ENCODE data around the gene MBNL3. TPM values are rescaled to one million over a fixed set of nuclear protein-coding genes. Genes with fewer than 3 reads are reported as not detected.
"Not testable (repeated sequence)": the region's sequence is repeated elsewhere in the genome, so short reads cannot be mapped to it uniquely, and the experiment has no call there.

The MBNL3 gene
- total RNA-seq, 1 experiment from 2014 or later, result 22.2 TPM

DNA sequence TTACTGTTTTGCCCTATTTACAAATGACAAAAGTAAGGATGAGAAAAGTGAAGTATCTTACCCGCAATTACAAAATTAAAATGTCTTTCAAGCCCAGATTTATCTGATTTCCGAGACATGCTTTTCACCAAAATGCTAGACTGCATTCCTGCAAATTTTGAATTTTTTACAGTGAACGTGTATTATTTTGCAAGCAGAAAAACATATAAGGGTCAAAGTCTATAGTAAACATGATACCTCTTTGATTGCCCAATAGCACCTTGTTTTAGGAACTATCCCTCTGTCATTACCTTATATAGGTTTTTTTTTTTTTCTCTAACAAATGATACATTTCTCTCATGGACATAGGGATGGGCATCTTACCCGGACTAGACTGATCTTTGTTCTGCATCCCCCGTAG, 135.4 kb downstream of the MBNL3 start:
- no peaks in the 10 kb centered on the region for H3K4me1 ChIP-seq (ENCODE audit: low read length)
- H3K9me3 ChIP-seq (ENCODE audit: low read length), result no peaks in the 10 kb centered on the region
- H3K27ac ChIP-seq (ENCODE audit: low read length), result no peak overlapping the region
- H3K9me2 ChIP-seq (replicated peaks; ENCODE audit: insufficient read depth, low read length), result no peaks in the 10 kb centered on the region
- no peaks in the 10 kb centered on the region for H3K79me2 ChIP-seq (ENCODE audit: low read length)
- no peak overlapping the region for H2AFZ ChIP-seq (ENCODE audit: low read length)
- H3K4me2 ChIP-seq (ENCODE audit: low read depth, low read length, poor library complexity, severe bottlenecking), result no peak overlapping the region
- H3K36me3 ChIP-seq (ENCODE audit: insufficient read depth, low read length), result no peaks in the 10 kb centered on the region
- no peaks in the 10 kb centered on the region for H3K27me3 ChIP-seq (ENCODE audit: low read length)
- no peak overlapping the region for H3K9ac ChIP-seq (ENCODE audit: low read length)
- H3K4me3 ChIP-seq (ENCODE audit: low read length), result no peak overlapping the region
- no peak for DNase-seq
- H4K20me1 ChIP-seq (ENCODE audit: insufficient read depth, low read depth, low read length), result no peaks in the 10 kb centered on the region

DNA sequence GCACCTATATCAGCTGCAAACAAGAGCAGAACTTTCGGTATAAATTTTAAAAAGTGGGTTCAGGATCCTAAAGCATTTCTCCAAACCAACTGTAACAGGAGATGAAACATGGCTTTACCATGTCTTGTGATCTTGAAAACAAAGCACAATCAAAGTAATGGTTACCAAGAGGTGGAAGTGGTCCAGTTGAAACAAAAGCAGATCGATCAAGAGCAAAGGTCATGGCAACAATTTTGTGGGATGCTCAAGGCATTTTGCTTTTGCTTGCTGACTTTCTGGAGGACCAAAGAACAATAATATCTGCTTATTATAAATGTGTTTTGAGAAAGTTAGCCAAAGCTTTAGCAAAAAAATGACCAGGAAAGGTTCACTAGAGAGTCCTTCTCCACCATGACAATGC, 152.7 kb downstream of the MBNL3 start:
- H3K79me2 ChIP-seq (ENCODE audit: low read length), result no peaks in the 10 kb centered on the region
- no peak overlapping the region for H3K27ac ChIP-seq (ENCODE audit: low read length)
- no peaks in the 10 kb centered on the region for H4K20me1 ChIP-seq (ENCODE audit: insufficient read depth, low read depth, low read length)
- H3K4me1 ChIP-seq (ENCODE audit: low read length), result no peaks in the 10 kb centered on the region
- H3K9ac ChIP-seq (ENCODE audit: low read length), result no peak overlapping the region
- H3K4me3 ChIP-seq (ENCODE audit: low read length), result no peak overlapping the region
- H3K27me3 ChIP-seq (ENCODE audit: low read length), result no peaks in the 10 kb centered on the region
- DNase-seq, result no peak
- H3K36me3 ChIP-seq (ENCODE audit: insufficient read depth, low read length), result no peaks in the 10 kb centered on the region
- H3K9me2 ChIP-seq (replicated peaks; ENCODE audit: insufficient read depth, low read length), result no peaks in the 10 kb centered on the region
- no peak overlapping the region for H3K4me2 ChIP-seq (ENCODE audit: low read depth, low read length, poor library complexity, severe bottlenecking)
- no peaks in the 10 kb centered on the region for H3K9me3 ChIP-seq (ENCODE audit: low read length)
- no peak overlapping the region for H2AFZ ChIP-seq (ENCODE audit: low read length)

DNA sequence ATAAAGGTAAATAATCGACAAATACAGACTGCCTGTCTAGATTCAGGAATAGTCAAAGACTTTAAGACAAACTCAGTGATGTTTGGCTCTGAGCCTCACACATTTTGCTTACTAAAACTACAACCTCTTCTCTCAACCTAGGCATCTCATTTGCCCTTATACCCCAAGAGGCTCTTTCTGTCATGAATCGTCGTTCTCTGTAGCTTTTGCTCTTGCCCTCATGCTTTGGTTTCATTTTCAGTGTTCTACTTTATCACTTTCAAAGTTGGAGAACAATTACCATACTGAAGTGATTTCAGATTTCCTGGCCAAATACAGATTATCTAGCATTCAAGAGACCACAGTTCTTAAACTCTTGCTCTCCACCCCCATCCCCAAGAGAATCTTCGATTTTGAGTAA, 155.5 kb downstream of the MBNL3 start:
- DNase-seq, result no peak
- Histone ChIP-seq H3K9me2 (replicated peaks; ENCODE audit: insufficient read depth, low read length) (no peaks in the 10 kb centered on the region), H3K4me3 (ENCODE audit: low read length) (no peak overlapping the region), H3K9me3 (ENCODE audit: low read length) (no peaks in the 10 kb centered on the region), H3K79me2 (ENCODE audit: low read length) (no peaks in the 10 kb centered on the region), H3K36me3 (ENCODE audit: insufficient read depth, low read length) (no peaks in the 10 kb centered on the region), H3K4me2 (ENCODE audit: low read depth, low read length, poor library complexity, severe bottlenecking) (no peak overlapping the region), H2AFZ (ENCODE audit: low read length) (no peak overlapping the region), H3K27me3 (ENCODE audit: low read length) (no peaks in the 10 kb centered on the region), H4K20me1 (ENCODE audit: insufficient read depth, low read depth, low read length) (no peaks in the 10 kb centered on the region), H3K9ac (ENCODE audit: low read length) (no peak overlapping the region), H3K4me1 (ENCODE audit: low read length) (no peaks in the 10 kb centered on the region), H3K27ac (ENCODE audit: low read length) (no peak overlapping the region)

DNA sequence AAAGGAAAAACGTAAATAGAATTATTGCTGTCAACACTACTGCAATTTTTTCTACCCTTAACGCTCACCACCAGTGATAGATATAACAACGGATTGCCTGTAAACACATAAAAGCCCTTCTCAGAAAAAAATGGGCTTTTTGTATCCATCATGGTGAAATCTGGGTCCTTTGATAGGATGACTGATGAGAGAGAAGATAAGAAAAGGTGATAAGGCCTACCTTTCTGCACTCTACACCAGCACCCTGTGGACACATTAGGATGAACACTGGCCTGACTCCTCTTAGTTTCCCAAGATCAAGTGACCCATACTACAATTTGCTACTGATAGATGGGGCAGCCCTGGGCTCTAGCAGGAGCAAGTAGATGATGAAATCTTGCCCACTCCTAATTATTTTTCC, 157.3 kb downstream of the MBNL3 start:
- H3K9me2 ChIP-seq (replicated peaks; ENCODE audit: insufficient read depth, low read length), result no peaks in the 10 kb centered on the region
- H3K4me3 ChIP-seq (ENCODE audit: low read length), result no peak overlapping the region
- no peak overlapping the region for H2AFZ ChIP-seq (ENCODE audit: low read length)
- no peak overlapping the region for H3K9ac ChIP-seq (ENCODE audit: low read length)
- no peaks in the 10 kb centered on the region for H3K27me3 ChIP-seq (ENCODE audit: low read length)
- H3K4me2 ChIP-seq (ENCODE audit: low read depth, low read length, poor library complexity, severe bottlenecking), result no peak overlapping the region
- H3K79me2 ChIP-seq (ENCODE audit: low read length), result no peaks in the 10 kb centered on the region
- H3K9me3 ChIP-seq (ENCODE audit: low read length), result no peaks in the 10 kb centered on the region
- H3K4me1 ChIP-seq (ENCODE audit: low read length), result no peaks in the 10 kb centered on the region
- H3K27ac ChIP-seq (ENCODE audit: low read length), result no peak overlapping the region
- no peaks in the 10 kb centered on the region for H3K36me3 ChIP-seq (ENCODE audit: insufficient read depth, low read length)
- H4K20me1 ChIP-seq (ENCODE audit: insufficient read depth, low read depth, low read length), result no peaks in the 10 kb centered on the region
- no peak for DNase-seq

DNA sequence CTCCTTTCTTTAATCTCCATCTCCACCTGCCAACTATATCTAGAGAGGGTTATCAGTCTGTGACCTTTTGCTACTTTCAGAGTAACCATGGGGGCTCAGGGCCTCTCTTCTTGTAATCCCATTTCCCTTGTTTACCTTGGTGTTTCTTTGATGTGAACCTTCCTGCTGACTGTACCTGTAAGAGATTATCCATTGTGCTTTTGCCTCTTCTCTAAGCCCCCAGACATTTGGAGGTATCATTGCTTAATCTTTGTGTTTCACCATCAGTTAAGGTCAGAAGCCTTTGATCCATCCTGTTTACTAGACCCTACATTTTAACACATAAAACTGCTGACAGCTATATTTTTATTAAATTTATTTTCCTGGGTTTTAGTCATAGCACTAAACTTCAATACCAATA, 157.8 kb downstream of the MBNL3 start:
- H3K4me2 ChIP-seq (ENCODE audit: low read depth, low read length, poor library complexity, severe bottlenecking), result no peak overlapping the region
- H4K20me1 ChIP-seq (ENCODE audit: insufficient read depth, low read depth, low read length), result no peaks in the 10 kb centered on the region
- H3K9ac ChIP-seq (ENCODE audit: low read length), result no peak overlapping the region
- H3K36me3 ChIP-seq (ENCODE audit: insufficient read depth, low read length), result no peaks in the 10 kb centered on the region
- no peaks in the 10 kb centered on the region for H3K4me1 ChIP-seq (ENCODE audit: low read length)
- no peaks in the 10 kb centered on the region for H3K9me3 ChIP-seq (ENCODE audit: low read length)
- H2AFZ ChIP-seq (ENCODE audit: low read length), result no peak overlapping the region
- H3K9me2 ChIP-seq (replicated peaks; ENCODE audit: insufficient read depth, low read length), result no peaks in the 10 kb centered on the region
- no peaks in the 10 kb centered on the region for H3K27me3 ChIP-seq (ENCODE audit: low read length)
- H3K4me3 ChIP-seq (ENCODE audit: low read length), result no peak overlapping the region
- H3K27ac ChIP-seq (ENCODE audit: low read length), result no peak overlapping the region
- no peak for DNase-seq
- no peaks in the 10 kb centered on the region for H3K79me2 ChIP-seq (ENCODE audit: low read length)

DNA sequence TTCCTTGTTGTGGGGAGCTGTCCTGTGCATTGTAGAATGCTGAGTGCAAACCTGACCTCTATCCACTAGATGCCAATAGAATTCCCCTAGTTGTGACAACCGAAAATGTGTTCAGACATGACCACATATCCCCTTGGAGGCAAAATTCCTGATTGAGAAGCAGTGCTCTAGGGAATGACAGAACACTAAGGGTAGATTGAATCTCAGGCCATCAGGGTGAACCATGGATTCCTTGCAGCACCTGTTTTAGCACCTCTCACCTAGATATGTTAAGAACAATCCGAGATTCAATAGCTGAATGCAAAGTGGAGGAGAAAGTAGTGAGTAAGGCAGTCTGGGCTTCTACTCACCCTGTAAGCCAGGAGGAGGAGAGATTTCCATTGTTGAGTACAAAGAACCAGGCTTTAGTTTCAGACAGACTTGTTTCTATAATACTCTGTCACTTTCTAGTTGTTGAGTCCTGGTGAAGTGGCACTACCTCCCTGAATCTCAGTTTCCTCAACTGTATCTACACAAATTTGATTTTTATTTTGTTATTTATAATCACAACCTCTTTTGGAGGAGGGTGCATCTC, 158.6 kb downstream of the MBNL3 start:
- no peak for DNase-seq
- no peak overlapping the region for H2AFZ ChIP-seq (ENCODE audit: low read length)

DNA sequence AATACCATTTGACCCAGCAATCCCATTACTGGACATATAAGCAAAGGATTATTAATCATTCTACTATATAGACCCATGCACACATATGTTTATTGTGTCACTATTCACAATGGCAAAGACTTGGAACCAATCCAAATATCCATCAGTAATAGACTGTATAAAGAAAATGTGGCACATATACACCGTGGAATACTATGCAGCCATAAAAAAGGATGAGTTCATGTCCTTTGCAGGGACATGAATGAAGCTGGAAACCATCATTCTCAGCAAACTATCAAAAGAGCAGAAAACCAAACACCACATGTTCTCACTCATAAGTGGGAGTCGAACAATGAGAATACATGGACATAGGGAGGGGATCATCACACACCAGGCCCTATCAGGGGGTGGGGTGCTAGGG, 161.9 kb downstream of the MBNL3 start:
- not testable (repeated sequence) for H2AFZ ChIP-seq (ENCODE audit: low read length)

More for the DNA sequence above, 158.6 kb downstream of the MBNL3 start:
- H3K4me3 ChIP-seq (ENCODE audit: low read length), result no peak overlapping the region
- no peak overlapping the region for H3K27ac ChIP-seq (ENCODE audit: low read length)
- no peaks in the 10 kb centered on the region for H3K9me2 ChIP-seq (replicated peaks; ENCODE audit: insufficient read depth, low read length)
- no peaks in the 10 kb centered on the region for H3K9me3 ChIP-seq (ENCODE audit: low read length)
- H4K20me1 ChIP-seq (ENCODE audit: insufficient read depth, low read depth, low read length), result no peaks in the 10 kb centered on the region
- no peaks in the 10 kb centered on the region for H3K79me2 ChIP-seq (ENCODE audit: low read length)
- H3K4me2 ChIP-seq (ENCODE audit: low read depth, low read length, poor library complexity, severe bottlenecking), result no peak overlapping the region
- no peaks in the 10 kb centered on the region for H3K4me1 ChIP-seq (ENCODE audit: low read length)
- H3K27me3 ChIP-seq (ENCODE audit: low read length), result no peaks in the 10 kb centered on the region
- H3K9ac ChIP-seq (ENCODE audit: low read length), result no peak overlapping the region
- no peaks in the 10 kb centered on the region for H3K36me3 ChIP-seq (ENCODE audit: insufficient read depth, low read length)

More for the DNA sequence above, 161.9 kb downstream of the MBNL3 start:
- H3K79me2 ChIP-seq (ENCODE audit: low read length); H3K4me3 ChIP-seq (ENCODE audit: low read length); H4K20me1 ChIP-seq (ENCODE audit: insufficient read depth, low read depth, low read length); H3K9ac ChIP-seq (ENCODE audit: low read length); DNase-seq; H3K9me2 ChIP-seq (replicated peaks; ENCODE audit: insufficient read depth, low read length); H3K9me3 ChIP-seq (ENCODE audit: low read length); H3K36me3 ChIP-seq (ENCODE audit: insufficient read depth, low read length); H3K27me3 ChIP-seq (ENCODE audit: low read length); H3K27ac ChIP-seq (ENCODE audit: low read length); H3K4me1 ChIP-seq (ENCODE audit: low read length); H3K4me2 ChIP-seq (ENCODE audit: low read depth, low read length, poor library complexity, severe bottlenecking): not testable (repeated sequence)

Measured in Karpas-422 (cell line).